ENCODE measurements around the gene KLHL22.

The KLHL22 gene

DNA sequence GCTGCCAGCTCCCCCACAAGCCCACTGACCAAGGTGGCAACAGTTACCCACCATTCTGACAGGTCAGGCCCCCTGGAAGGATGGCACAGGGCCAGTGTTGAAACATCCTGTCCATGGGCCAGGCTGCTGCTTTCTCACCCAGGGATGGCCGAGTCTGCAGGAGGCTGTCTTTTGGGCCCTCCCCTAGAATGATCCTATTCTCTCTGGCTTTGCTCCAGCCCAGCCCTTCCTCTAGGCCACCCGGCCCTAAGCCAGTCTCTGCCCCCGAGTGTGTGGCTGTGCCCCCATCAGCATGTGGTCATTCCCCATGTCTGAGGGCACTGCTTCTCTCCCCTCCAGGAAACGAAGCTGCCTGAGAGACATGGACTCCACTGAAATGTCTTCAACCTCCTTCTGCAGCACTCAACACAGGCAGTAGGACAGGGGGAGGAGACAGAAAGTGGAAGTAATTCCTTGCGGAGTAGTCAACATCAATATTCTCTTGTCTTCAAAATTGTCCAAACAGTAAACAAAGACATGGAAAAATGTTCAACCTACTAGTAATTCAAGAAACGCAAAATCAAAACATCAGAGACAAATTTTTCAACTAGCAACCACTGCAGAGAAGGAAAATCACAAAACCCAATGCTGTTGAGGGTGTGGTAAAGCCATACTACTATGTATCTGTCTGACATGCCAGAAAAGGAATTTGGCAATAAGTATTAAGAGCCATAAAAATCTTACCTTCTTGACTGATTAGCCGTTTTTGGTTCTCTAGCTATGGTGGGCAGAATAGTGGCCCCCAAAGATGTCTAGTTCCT lies 52.9 kb downstream of the KLHL22 start:
- DNase-seq: no peak

DNA sequence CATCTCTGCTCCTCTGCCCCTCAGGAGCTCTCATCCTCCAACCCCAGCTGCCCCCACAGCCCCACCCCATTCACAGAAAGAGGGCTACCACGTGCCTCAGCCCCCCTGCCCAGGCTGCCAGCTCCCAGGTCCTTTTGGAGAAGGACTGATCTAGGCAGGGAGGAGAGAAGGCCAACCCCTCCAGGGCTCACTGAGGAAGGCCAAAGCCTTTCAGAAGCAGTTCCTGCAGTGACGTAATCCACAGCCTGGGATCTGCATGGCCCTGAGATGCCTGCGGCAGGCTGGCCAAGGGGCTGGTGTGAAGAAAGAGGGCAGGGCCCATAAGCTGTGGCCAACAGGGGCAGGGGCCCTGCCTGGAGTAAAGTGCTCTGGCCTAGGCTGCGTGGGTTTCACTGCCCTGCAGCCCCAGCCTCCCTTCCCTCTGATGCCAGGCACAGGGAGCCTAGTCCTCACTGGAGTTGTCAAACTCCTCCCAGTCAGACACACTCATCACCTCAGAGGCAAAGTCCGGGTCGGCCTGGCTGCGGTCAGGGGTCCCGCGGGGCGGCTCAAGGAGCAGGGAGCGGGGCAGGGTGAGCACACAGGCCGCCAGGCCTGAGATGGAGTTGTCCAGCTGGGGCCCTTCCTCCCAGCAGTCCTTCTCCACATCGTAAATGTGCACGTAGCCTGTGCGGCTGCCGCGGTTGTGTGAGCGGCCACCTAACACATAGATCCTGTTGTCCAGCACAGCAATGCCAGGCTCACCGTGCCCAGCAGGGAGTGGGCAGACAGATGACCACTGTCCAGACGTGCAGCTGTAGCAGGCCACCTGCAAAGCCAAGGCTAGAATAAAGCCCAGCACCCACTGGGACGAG lies 53.7 kb downstream of the KLHL22 start:
- DNase-seq: peak in 2 of 3 donors; percentile 40 to 41

DNA sequence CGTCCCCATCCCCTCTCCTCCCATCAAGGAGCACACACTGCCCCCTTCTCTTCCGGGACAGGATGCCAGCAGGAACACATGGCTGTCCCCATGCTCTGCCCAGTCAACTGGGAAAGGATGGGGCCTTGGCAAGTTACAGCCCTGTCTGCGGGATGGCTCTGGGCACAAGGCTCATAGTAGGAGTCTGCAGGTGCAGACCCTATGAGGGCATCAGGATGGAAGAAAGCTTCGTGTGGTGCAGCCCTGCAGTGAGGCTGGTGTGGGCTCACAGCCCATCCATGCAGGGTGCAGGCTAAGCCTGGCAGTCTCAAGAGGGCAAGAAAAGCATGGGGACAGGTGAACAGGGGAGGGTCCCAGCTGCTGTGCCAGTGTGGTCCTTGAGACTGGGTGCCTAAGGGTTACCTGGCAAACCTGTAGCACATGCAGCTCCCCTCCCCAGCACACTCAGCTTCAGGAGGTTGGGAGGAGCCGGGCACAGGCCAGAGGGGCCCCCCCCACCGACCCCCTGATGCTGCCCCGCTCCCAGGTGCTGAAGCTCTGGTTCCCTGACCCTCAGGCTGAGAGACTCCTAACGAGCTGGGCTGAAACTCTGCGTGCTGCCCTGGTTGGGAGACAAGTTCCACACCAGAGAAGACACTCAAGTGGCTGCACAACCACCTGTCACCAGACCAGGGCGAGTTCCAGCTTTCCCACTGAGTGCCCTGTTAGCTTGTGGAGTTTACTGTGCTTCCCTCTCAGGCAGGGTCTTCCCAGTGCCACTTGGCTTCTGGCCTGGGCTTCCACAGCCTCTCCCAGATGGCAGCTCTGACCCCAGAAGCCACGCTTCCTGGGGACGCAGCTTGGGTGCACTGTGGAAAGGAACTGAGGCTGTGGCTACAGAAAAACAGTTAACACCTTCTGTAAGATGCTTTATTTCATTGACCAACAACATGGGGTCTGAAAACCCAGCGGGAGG lies 54.7 kb downstream of the KLHL22 start:
- no peak for DNase-seq

DNA sequence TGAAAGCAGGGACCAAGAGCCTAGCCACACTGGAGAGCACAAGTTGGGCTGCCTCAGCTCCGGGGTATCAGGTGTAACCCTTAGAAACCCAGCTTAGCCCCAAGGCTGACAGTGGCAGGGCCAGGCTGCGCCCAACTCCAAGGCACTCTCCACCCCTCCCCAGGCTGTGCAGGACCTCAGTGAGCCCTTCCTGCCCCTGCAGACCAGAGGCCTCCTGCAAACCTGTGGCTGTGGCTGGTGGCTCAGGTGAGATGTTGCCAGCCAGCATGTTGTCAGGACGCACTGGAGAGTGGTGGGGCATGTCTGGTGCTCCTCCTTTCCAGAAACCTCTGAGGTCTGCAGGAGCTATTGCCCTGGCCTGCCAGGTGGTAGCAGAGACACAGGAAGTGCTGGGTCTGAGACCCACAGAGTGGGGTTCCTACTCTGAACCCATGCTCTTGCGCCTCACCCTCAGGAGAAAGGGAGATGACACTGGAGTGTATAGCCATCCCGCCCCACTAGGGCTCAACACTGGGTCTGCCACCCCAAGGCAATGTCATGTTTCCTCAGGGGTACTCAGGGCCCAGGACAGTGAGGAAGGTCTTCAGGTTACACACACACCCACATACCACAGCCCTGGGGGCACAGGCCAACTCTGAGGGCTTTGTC lies 55.5 kb downstream of the KLHL22 start:
- DNase-seq: no peak

DNA sequence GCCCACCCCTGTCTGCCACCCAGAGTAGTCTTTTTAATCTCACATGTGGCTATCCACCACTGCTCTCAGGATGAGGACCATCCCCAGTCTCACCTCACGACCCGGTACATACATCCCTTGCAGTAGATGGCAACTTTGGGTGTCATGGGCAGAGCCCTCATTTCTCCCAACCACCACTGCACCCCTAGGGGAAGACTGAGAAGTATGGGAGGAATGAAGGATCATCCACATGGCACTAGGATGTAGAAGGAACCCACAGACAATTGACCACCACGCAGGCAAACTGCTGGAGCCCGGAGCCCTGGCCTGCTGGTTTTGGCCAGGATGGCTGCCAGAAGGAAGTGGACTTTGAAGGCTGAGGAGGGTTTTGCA lies 56.1 kb downstream of the KLHL22 start:
- no peak for DNase-seq

DNA sequence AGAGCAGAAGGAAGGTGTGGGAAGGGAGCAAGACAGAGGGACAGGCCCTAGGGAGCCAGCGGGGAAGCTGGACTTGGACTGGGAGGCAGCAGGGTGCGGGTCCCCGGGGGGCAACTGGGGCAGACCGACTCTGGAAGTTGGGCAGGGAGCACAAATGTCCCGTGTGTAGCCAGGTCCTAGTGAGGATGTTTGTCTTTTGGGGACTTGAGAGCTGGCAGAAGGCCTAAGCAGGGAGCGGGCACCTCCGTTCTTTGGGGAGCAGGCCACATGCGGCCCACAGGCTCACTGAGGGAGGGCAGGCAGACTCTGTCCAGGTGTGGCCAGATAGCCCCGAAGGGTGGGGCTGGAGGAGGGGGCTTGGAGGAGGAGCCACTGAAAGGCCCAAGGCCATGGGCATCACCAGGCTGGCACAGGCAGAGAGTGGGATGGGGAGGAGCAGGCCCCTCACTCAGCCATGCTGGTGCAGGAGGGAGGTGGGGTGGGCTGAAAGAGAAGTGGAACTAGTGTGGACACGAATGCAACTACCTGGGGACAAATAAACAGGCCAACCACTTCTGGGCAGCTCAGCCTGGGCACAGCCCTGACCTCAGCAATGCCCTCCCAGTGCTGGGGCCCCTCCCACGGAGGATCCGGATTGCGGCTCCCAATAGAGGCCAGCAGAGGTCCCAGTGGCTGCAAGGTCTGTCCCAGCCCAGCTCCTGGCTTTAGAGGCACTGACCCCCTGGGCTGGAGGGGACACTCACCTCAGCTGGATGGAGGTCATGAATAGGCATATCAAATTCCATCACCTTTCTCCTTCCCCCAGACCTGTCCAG lies 56.7 kb downstream of the KLHL22 start:
- DNase-seq: peak in 2 of 3 donors; percentile 24 to 51

DNA sequence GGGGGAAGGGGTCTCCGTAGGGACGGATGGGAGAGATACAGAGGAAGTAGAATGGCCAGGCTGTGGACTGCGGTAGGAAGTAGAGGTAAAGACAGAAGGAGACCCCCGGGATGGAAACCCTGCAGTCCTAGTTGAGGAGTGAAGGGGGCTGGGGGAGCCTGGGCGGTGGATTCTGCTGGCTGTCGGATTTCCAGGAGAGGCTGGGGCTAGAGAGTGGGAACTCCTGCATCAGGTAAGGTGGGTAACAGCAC lies 57.2 kb downstream of the KLHL22 start:
- DNase-seq: no peak

DNA sequence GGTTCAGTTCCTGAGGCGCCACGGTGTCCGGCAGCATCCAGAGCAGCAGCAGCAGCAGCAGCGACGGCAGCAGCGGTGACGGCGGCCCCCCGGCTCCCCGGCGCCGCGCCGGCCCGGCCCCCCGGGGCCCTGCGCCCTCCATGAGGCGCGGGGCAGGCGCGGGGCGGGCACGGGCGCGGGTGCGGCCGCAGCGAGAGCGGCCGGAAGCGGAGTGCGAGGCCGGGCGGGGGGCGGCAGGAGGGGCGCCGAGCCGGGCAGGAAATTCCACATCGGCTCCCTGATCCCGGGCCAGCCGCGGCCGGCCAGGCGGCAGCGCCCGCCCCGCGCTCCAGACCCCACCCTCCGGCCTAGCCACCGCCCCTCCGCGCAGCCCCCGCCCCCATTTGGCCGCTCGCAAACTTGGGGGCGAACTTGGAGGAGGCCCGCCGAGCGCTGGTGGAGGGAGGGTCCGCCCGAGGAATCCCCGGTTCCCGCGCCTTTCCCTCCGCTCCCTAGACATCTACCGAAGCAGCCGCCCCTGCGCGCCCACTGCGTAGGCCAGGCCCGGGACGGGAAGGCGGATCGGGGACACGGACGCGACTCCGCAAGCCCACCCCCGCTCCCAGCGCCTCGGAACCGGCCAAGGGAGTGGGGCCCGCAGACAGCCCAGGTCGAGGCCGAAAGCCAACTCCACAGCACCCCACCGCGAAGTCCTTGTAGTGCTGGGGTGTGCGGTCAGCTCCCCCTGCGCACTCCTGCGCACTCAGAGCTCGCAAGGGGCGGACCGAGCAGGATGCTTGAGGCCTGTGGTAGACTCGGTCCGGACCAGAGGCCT lies 57.8 kb downstream of the KLHL22 start, which contains the start of gene SCARF2:
Gene SCARF2 (minus strand): TSS at position 213 of the 814 bp plus-strand sequence. CDS start 71 bp downstream, at position 142.
- DNase-seq: no peak

DNA sequence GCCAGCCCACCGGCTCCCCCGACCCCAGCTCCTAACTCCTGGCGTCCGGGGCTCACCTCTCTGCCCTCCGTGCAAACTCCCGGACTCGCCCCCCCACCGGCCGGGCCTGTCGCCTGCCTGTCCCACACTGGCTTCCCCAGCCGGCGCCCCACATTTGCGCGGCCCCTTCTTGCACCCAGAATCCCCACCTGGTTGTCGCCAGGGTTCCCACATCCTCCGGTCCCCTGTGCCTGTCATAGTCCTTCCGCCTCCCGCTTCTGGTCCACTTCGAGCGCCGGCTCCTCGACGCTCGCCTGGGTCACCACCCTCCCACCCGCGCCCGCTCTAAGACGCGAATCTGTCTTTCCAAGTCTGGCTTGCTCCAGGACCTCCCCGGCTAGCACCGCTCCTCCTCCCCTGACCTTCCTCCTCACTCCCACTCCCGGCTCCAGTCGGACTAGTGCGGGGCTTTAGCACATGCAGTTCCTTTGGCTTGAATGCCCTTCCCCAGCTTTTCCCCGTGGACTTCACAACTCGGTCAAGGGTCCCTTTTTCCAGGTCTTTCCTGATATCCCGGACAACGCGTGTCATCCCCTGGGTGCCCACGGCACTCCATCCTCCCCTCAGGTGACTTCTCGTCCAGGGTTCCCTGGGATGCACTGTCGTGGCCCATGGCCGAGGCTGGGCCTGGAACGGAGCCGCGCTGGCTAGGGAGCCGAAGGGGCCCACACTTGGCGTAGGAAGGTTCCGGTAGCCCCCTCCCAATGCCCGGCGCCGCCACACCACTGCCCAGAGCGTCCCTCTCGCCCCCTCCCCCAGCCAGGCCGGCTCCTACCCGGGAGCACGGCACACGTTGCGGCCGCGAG lies 58.6 kb downstream of the KLHL22 start:
- peak in 1 of 3 donors; percentile 27 for DNase-seq

DNA sequence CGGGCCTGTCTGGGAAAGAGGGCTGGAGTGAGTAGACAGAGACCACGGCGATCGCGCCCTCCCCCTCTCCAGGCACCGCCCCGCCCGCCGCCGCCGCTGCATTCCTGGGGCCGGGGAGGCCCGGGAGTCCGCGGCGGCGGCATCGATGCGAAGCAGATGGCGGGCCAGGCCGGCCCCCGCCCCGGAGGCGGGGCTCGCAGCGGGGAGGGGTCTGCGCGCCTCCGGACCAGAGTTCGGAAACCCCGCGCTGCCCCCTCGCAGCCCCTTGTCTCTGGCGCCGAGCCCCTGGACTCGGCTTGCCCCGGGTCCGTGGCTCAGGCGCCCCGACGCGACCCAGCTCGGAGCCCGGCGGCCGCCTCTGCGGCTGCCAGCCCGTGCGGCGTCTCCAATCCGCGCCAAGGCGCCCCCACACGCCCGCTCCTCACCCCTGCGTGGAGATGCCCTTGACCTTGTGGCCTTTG lies 59.3 kb downstream of the KLHL22 start:
- no peak for DNase-seq

DNA sequence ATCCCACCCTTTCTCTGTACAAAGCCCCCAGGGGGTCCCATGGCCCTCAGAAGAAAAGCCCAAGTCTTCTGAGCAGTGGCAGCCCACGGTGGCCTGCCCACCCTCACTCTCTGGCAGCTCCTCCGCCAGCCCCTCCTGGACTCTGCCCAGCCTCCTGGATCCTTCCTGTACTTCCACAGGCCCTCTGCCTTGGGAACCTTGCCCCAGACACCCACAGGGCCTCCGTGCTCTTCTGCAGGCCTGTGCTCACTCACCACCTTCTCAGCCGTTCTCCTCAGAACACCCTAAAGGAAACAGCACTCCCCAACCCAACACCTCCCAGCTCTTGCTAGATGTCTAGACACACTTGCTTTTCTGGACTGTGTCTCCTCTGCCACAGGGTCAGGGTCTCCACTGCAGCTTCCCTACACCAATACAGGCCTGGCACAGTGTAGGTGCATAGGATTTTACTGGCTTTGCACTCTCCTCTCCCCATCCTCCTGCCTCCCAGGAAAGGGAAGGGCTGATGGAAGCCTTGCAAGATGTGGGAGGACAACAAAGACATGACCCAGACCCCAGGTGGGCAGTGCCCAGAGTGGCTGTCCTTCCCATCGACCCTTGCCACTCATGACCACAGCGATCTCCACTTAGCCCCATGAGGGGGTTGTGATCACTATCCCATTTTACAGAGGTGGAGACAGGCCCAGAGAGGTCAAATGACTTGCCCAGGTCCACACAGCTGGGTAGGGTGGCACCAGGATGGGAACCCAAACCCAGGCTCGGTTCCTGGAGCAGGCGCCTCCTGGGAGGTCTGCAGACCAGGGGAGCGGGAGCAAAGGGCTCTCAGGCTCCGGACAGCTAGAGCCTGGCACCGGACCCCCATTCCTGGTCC lies 59.9 kb downstream of the KLHL22 start:
- no peak for DNase-seq

DNA sequence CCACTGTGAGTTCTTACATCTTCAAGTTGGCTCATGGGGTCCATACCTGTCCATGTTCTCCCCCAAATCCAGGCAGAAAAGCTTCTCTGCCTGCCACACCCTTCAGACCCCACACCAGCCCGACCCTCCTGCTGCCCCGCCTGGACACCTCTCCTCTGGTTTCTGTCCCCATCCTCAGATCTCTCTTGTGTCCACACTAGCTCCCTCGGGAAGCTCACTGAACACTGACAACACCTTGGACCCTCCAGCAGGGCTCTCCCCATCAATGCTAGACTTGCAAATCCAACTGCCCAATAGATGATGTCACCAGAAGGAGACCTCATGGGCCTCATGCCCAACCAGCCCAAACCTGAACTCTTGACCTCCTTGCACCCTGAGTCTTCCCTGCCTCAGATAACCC lies 60.8 kb downstream of the KLHL22 start:
- DNase-seq: no peak

DNA sequence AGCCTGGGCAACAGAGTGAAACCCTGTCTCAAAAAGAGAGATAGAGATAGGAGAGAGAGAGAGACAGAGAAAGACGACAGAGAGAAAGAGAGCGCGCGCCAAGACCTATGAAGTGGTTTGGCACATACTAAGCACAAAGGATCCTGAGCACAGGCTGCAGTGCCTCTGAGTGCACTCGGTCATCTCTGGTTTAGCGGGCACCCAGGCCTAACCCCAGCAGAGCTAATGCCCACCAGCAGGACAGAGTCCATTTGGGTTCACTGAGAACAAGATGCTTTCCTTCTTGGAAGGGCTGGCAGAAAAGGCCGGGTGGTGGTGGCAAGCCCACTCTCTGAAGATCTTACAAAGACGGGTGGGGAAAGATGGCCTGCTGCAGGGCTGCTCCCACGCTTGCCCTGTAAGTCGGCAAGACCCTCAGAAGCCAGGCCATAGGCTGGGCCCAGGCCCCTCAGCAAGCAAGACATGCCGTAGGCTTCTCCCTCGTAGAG lies 61.3 kb downstream of the KLHL22 start:
- DNase-seq: no peak

DNA sequence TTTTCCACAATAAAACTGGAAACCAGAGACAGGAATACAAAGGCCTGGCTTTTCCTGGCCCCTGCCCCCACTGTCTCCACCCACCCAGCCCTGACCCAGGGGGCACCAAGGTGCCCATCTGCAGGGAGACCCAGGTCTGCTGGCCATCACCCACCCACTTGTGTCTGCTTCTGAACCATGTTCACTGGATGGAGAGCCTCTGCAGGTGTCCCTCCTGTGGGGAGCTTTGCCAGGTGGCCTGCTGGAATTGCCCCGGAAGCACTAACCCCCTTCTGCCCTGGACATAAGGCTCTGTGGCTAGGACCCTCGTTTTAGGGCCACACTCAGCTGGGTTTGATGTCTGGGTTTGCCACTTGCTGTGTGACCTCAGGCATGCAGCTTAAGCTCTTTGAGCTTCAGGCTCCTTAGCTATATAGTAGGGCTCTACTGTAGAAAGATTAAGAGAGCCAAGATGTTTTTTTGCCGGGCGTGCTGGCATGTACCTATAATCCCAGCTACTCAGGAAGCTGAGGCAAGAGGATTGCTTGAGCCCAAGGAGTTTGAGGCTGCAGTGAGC lies 61.8 kb downstream of the KLHL22 start:
- no peak for DNase-seq

DNA sequence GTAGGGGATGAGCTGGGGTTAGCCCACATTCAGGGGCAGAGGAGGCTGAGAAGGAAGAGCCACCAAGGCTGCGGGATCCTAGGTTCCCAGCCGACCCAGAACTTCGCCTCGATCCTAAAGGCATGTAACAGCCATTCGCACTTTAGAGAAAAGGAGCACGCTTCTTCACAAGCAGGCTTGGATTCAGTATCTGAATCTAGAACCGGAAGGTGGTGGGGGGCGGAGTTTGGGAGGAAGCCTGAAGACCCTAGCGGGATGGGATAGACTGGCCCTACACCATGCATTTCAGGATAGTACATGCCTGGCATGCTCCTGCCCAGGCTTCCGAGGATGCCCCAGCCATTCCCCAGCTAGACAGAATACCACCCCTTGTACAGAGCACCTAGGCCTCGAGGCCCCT lies 62.4 kb downstream of the KLHL22 start:
- no peak for DNase-seq

DNA sequence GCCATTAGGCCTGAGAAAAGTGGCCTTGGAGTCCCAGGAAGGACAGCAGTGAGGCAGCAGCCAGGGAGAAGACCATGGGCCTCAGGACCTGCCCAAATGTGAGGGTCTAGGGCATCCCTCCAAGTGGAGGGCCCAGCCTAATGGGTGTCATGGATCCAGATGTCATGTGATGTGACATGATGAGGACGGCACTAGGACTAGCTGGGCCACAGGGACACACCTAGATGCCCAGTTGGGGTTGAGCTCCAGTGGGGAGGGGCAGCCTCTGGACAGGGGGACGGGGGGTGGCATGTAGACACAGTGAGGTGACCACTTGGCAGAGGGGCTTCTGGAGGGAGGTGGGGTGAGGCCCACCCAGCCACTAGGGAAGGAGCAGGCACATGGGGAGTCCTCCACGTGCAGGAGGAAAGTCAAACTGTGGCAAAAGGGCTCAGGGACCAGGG lies 63.3 kb downstream of the KLHL22 start:
- DNase-seq: no peak

DNA sequence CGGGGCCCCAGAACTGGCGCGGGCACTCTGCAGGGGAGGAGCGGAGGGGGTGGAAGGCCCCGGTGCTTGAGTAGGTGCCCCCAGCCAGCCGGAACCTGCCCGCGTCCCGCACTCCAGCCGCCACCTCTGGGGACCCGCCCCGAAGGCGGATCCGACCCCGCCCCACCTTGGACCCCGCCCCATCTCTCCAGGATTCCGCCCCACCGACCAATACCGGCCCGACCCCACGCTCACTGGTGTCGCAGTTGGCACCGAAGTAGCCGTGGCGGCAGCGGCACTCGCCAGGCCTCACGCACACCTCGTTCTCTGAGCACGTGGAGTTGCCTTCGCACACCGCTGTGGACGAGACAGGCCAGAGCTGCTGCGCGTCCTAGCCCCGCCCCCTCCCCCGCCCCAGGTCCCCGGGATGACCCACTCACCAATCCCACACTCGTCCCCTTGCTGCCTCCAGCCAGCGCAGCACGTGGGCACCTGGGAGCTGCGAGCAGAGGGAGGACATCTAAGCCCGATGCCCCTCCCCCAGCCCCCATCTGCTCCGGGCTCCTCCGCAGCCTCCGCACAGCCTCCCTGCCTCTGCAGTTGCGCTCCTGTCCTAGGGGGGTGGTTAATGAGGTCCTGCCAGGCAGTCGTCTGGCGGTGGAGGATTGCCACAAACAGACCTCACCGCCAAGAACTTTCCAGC lies 63.9 kb downstream of the KLHL22 start:
- no peak for DNase-seq
